Fibroblast of pulmonary artery (primary cell): Measurements from ENCODE around the gene TBX1.

Source experiments
- DNase-seq: peaks from one replicate; pipeline ENCODE4 v3.0.0-alpha.2; 2010; ENCODE audit warnings: low read depth
- H3K4me3 ChIP-seq: replicated peaks from 2 replicates; pipeline ENCODE4 v1.5.1; 2011; ENCODE audit warnings: low read depth, mild to moderate bottlenecking, control low read depth, low read length, moderate library complexity
- TF ChIP-seq, protein P1 (sequence below): IDR thresholded peaks from 2 replicates; pipeline ENCODE4 v1.5.1; 2011; ENCODE audit warnings: mild to moderate bottlenecking, control low read depth, low read length, inconsistent platforms; ENCODE audit errors: missing control alignments

The TBX1 gene

GRCh38 chr22:19739448-19739895 lies 21.1 kb upstream of the TBX1 start:
- TF ChIP-seq, protein P1, sequence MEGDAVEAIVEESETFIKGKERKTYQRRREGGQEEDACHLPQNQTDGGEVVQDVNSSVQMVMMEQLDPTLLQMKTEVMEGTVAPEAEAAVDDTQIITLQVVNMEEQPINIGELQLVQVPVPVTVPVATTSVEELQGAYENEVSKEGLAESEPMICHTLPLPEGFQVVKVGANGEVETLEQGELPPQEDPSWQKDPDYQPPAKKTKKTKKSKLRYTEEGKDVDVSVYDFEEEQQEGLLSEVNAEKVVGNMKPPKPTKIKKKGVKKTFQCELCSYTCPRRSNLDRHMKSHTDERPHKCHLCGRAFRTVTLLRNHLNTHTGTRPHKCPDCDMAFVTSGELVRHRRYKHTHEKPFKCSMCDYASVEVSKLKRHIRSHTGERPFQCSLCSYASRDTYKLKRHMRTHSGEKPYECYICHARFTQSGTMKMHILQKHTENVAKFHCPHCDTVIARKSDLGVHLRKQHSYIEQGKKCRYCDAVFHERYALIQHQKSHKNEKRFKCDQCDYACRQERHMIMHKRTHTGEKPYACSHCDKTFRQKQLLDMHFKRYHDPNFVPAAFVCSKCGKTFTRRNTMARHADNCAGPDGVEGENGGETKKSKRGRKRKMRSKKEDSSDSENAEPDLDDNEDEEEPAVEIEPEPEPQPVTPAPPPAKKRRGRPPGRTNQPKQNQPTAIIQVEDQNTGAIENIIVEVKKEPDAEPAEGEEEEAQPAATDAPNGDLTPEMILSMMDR: no peak
- DNase-seq: no peak

GRCh38 chr22:19739911-19740449 lies 20.6 kb upstream of the TBX1 start:
- TF ChIP-seq, protein P1: no peak

More at GRCh38 chr22:19739448-19739895, 21.1 kb upstream of the TBX1 start:
- H3K4me3 ChIP-seq: no peak overlapping the region

GRCh38 chr22:19740586-19740985 lies 20.0 kb upstream of the TBX1 start:
- no peak for DNase-seq
- TF ChIP-seq, protein P1: no peak
- H3K4me3 ChIP-seq: no peak overlapping the region

More at GRCh38 chr22:19739911-19740449, 20.6 kb upstream of the TBX1 start:
- no peak for DNase-seq
- H3K4me3 ChIP-seq: no peak overlapping the region

GRCh38 chr22:19741053-19741452 lies 19.5 kb upstream of the TBX1 start:
- H3K4me3 ChIP-seq: no peak overlapping the region
- TF ChIP-seq, protein P1: no peak
- DNase-seq: no peak

DNA sequence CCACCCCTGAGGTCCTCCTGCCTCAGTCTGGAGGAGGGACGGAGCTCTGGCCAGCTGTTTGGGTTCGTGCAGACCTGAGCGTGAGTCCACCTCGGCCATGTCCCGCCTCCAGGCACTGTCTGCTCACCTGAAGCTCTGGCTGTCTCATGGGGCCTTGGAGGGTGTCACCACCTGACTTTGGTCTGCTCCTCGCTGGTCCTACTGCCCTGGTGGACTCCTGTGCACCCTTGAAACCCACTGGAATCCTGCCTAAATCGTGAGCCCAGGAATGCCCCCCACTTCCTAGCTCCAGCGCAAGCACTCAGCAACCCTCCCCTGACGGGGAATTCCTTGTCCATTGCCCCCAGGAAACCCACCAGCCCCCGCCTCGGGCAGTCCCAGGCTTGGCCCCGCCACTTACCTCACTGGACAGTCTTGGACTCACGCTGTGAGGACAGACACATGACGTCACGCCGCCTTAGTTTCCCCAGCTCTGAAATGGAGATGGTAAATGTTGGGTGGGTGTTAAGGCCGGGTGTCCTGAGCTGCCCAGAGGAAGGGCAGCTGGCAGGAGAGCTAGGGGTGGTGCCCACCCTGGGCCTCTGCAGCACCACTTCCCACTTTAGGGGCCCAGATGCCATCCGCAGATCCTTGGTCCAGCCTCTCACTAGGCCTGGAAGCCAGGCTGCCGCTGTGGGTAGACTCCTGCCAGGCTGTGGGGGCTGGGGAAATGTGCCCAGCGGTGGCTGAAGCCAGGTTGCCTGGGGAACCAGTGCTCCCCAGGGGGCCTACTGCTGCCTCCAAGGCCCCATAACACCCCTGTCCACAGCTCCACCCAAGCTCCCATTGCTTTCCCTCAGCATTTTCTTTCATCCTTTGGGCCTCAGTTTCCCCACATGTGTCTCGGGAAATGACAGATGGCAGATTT lies 18.2 kb upstream of the TBX1 start:
- DNase-seq: no peak
- TF ChIP-seq, protein P1: no peak
- H3K4me3 ChIP-seq: no peak overlapping the region

DNA sequence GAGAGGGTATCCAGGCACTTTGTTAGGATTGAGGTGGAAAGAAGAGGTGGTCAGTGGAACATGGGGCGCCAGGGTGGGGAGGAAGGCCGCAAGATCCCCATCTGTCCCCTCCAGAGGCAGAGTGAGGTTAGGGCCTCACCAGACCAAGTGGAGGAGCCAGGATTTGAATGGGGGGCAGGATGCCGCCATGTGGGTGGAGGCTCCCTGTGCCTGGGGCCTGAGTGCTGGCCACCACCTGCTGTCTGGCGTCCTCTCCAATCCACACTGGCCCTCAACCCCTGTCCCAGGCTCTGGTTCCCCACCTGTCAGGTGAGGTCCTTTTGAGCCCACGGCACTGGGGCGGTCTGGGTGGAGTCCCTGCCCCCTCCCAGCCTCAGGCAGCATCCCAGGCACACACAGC lies 17.5 kb upstream of the TBX1 start:
- no peak for DNase-seq
- H3K4me3 ChIP-seq: no peak overlapping the region
- TF ChIP-seq, protein P1: no peak
